Left ventricle myocardium inferior (tissue), 1 donor: ENCODE results near the gene PCSK9. TPM values are rescaled to one million over a fixed set of nuclear protein-coding genes. Genes with fewer than 3 reads are reported as not detected.

Experiments used
- DNase-seq: peaks from one replicate; pipeline ENCODE4 v3.0.0-alpha.2; 2020
- H3K27ac ChIP-seq: fragments of 200-600 bp; replicated peaks from 2 replicates; pipeline ENCODE4 v1.8.0; 2021
- H3K27me3 ChIP-seq: fragments of 200-600 bp; 2 replicates; pipeline ENCODE4 v1.8.0; 2021; ENCODE audit warnings: low read depth
- H3K36me3 ChIP-seq: fragments of 200-600 bp; 2 replicates; pipeline ENCODE4 v1.8.0; 2021
- H3K4me1 ChIP-seq: fragments of 200-600 bp; 2 replicates; pipeline ENCODE4 v1.8.0; 2021
- H3K4me3 ChIP-seq: fragments of 200-600 bp; 2 replicates; pipeline ENCODE4 v1.8.0; 2021; ENCODE audit warnings: mild to moderate bottlenecking, moderate library complexity
- H3K9me3 ChIP-seq: fragments of 200-600 bp; replicated peaks from 2 replicates; pipeline ENCODE4 v1.8.0; 2021
- intact Hi-C: fragments of 100-400 bp; cut with micrococcal nuclease; formaldehyde crosslinking; loops from one replicate; pipeline ENCODE4 v1.11.0; 2022
- total RNA-seq: library from RNA; stranded (reverse); fragmentation: NEBNext Ultra II Directional; extraction: Animal tissue kit (Norgen Biotek cat#: 25700); gene quantifications from one replicate; pipeline ENCODE4 v1.2.1, GENCODE V29; 2021
- TF ChIP-seq, protein P1 (sequence below): fragments of 200-600 bp; IDR thresholded peaks from 2 replicates; pipeline ENCODE4 v1.8.0; 2021; ENCODE audit warnings: antibody characterized with exemption, mild to moderate bottlenecking, borderline replicate concordance
- donor health status: DM: no; HTN: yes; CAD: no; lungs with severe emphysema.

PCSK9 gene
- total RNA-seq, 1 donor from 2014 or later, result not detected

DNA sequence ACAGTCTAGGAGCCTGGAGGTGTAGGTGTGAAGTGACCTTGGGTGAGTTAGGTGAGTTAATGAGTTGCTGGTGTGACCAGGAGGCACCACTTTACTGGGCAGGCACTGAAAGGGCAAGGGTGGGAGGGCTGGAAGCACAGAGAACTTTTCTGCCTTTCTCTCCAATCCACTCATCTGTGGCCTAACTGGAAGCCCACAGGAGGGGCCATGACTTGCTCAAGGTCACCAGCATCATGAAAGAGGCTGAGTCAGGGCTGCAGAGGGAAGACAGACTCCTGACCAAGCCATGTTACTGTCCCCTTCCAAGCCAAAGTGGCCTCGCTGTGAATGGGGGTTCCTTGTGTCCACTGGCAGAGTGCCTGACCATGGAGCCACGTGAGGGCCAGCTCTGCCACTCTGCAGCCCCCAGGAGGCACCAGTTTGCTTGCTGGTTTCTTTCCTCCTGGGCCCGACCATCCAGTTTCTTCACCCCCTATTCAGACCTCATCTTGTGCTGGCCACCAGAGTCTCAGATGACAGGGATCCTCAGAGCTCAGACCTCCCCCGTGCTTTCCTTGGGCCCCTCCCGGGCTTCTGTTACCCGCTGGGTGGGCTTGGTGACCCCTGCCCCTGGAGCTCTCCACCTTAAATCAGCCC is 44.9 kb upstream of the PCSK9 start:
- Histone ChIP-seq H3K36me3 (no peaks in the 10 kb centered on the region), H3K27me3 (peaks cover 56% of the 10 kb centered on the region), H3K9me3 (no peaks in the 10 kb centered on the region), H3K27ac (no peak overlapping the region), H3K4me3 (no peak overlapping the region), H3K4me1 (peaks cover 16% of the 10 kb centered on the region)
- TF ChIP-seq, protein P1, sequence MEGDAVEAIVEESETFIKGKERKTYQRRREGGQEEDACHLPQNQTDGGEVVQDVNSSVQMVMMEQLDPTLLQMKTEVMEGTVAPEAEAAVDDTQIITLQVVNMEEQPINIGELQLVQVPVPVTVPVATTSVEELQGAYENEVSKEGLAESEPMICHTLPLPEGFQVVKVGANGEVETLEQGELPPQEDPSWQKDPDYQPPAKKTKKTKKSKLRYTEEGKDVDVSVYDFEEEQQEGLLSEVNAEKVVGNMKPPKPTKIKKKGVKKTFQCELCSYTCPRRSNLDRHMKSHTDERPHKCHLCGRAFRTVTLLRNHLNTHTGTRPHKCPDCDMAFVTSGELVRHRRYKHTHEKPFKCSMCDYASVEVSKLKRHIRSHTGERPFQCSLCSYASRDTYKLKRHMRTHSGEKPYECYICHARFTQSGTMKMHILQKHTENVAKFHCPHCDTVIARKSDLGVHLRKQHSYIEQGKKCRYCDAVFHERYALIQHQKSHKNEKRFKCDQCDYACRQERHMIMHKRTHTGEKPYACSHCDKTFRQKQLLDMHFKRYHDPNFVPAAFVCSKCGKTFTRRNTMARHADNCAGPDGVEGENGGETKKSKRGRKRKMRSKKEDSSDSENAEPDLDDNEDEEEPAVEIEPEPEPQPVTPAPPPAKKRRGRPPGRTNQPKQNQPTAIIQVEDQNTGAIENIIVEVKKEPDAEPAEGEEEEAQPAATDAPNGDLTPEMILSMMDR, result no peak
- DNase-seq, result no peak
- intact Hi-C loops, result no loop called here

DNA sequence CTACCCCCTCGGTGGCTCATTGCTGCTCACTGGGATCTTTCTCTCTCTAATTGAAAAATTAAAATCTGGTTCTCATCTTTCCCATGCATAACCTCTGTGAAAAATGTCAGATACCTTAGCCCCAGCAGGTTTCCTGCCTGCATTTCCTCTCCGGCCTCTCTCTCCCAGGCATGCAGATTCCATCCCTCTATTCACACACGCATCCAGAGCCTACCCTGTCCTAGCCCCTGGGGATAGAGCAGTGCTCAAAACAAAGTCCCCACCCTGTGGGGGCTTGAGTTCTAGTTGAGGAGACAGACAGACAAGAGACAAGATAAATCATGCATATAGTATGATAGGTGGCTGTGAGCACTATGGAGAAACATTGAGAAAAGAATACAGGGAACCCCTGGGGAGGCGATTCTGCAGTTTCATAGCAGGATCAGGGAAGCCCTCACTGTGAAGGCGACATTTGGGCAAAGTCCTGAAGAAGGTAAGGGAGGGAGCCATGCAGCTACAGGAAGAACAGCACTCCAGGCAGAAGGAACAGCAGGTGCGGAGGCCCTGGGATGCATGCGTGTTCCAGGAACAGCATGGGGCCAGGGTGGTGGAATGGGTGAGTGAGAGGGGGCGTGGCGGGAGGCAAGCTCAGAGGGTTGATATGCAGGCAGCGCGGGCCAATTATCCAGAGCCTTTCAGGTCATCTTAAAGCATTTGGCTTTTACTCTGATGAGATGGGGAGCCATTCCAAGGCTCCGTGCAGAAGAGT is 44.2 kb upstream of the PCSK9 start:
- no peak for DNase-seq
- Histone ChIP-seq H3K4me3 (no peak overlapping the region), H3K36me3 (no peaks in the 10 kb centered on the region), H3K27me3 (peaks cover 64% of the 10 kb centered on the region), H3K9me3 (no peaks in the 10 kb centered on the region), H3K27ac (no peak overlapping the region), H3K4me1 (peaks cover 9% of the 10 kb centered on the region)
- TF ChIP-seq, protein P1, result no peak
- intact Hi-C loops, result no loop called here

DNA sequence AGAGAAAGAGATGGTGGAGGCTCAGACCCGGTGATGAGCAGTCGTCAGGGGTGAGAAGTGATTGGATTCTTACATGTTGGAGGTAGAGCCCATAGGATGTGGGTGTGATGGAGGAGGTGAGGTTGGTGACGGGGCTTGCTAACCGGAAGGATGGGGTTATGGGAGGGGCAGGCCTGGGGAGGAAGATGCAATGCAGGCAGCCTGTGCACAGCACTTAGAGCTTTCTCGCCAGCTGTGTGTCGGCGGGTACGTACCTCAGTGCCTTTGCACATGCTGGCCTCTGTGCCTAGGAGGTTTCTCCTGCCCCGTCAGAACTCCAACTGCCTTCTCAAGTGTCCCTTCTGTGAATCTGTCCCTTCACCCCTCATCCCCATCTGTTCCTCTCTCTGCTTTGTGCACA is 43.5 kb upstream of the PCSK9 start:
- Histone ChIP-seq H3K27me3 (peaks cover 70% of the 10 kb centered on the region), H3K27ac (no peak overlapping the region), H3K4me3 (no peak overlapping the region), H3K36me3 (no peaks in the 10 kb centered on the region), H3K4me1 (peaks cover 7% of the 10 kb centered on the region), H3K9me3 (no peaks in the 10 kb centered on the region)
- TF ChIP-seq, protein P1, result no peak
- intact Hi-C loops, result no loop called here
- DNase-seq, result no peak

DNA sequence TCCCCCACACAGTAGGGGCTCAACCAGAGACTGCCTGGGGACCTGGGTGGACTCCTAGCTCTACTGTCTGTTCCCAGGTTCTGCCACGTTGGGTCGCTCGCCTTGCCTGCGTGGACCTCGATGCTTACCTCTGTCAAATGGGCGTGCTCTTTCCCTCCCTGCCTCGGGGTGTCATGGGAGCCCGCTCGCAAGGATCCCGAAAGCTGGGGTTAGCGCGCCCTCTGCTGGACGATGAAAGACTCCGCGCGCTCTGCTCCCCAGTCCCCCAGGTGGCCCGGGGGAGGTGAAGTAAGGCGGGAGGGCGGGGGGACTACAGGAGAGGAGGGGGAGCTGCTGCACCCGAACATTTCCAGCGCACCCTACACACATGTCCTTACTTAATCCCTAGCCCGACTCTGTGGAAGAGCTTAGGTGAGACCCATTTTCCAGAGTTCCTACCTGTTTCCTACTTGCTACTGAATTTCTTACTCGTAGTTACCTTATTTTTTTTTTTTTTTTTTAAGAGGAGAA is 42.9 kb upstream of the PCSK9 start:
- TF ChIP-seq, protein P1, result peak; percentile 79
- Histone ChIP-seq H3K27ac (no peak overlapping the region), H3K36me3 (no peaks in the 10 kb centered on the region), H3K27me3 (peaks cover 72% of the 10 kb centered on the region), H3K9me3 (no peaks in the 10 kb centered on the region), H3K4me3 (no peak overlapping the region), H3K4me1 (peaks cover 7% of the 10 kb centered on the region)
- DNase-seq, result peak; percentile 64
- intact Hi-C loops, result no loop called here

DNA sequence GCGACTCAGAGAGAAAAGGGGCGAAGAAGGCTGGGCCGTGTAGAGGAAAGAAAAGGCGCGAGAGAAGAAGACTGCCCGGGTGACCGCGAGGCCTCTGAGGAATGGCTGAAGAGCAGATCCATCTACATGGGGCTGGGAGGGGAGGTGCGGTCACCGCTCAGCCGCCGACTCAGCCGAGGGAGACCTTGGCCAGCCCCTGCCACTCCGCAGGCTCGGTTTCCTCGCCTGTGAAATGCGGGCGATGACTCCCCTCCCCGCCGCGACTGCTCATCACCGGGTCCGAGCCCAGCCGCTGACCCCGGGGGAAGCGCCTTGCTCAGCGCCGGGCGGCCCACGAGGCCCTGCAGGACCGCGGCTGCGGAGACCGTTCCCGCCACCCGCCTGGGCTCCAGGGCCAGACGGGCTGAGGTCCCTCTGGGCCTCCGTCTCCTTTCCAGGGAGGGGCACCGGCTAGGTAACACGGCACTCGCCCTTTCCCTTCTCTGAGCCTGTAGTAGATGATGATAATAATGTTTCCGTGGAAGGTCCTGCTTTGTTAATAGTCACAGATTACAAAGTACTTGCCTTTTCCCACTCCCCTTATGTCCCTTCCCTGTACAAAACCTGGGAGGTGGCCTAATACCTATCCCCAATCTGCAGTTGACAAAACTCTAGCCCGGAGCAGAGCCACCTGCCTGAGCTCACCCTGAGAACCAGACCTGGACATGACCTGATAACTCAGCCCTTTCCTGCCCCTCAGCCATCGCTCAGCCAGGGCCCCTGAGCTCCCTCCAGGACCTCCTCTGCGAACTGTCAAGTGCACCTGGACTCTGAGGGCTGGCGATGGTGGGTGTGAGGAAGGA is 42.3 kb upstream of the PCSK9 start:
- Histone ChIP-seq H3K4me3 (no peak overlapping the region), H3K4me1 (peaks cover 7% of the 10 kb centered on the region), H3K36me3 (no peaks in the 10 kb centered on the region), H3K27ac (no peak overlapping the region), H3K27me3 (peaks cover 78% of the 10 kb centered on the region), H3K9me3 (no peaks in the 10 kb centered on the region)
- intact Hi-C loops, result no loop called here
- TF ChIP-seq, protein P1, result no peak
- DNase-seq, result no peak
